ENCODE measurements around the gene CTIF.

The CTIF gene

DNA sequence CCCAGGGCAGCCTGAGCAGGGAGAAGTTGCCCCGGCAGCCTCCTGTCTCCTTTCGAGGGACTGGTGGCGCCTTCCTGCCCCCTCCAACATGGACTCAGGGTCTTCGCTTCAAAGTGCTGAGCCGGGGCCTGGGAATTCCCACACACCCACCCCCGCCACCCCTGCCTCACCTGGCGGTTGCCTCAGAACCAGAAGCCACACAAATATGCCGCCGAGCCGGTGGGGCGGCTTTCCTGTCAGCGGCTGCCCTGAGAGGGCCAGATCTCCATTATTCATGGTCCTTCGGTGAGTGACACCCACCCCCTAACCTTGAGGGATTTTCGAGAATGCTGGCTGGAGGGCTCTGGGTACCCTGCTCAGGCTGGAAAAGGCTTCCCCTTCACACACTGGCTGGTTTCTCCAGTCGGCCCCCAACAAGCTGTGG is 340.2 kb downstream of the CTIF start:
- DNase-seq = no peak

DNA sequence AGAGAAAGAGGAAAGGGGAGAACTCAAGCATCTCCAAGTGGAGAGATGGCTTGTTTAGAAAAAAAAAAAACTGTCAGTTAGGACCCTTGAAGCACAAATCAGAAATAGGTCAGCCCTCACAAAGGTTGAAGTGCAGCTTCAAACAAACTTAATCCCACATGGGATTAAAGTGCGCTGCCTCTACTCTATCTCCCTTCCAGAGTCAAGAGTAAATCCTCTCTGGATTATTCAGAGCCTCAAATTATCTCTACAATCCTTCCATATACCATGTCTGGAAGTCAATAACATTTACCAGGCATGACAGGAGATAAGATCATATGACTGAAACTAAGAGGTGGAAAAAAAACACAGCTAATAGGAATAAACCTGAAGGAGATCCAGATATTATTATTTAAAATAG is 342.1 kb downstream of the CTIF start:
- no peak for DNase-seq

DNA sequence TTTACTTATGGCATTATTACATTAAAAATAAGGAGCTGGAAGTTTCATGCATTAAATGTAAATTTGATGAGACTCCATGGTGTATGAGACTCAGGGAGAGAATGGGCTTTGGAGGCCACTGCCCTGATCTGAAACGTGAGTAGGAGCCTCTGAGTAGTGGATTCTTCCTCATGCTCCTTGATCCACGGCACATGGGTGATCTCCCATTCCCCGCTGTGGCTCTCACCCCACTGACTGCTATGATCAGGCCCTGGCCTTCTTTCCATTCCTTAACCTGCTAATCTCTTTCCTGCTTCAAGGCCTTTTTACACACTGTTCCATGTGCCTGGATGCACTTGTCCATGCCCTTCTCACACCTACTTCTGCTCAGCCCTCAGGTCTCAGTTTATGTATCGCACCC is 343.5 kb downstream of the CTIF start:
- no peak for DNase-seq

DNA sequence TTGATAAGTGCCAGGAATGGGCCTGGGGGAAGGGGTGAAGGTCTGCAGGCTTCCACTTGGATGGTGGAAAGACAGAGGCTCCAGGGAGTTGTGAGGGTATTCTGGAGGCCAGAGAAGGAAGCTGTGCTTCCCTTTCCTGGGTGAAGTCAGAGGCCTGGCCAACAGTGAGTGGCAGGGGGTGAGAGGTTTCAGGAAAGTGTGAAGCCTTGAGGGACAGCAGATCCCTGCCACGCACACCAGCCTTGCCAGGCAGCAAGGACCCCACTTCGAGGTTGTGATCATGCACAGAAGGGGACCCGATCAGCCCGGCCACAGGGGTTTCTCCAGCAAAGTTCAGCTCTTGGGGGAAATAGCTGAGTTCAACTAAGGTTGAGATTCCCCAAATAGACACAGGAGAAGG is 345.5 kb downstream of the CTIF start:
- no peak for DNase-seq

DNA sequence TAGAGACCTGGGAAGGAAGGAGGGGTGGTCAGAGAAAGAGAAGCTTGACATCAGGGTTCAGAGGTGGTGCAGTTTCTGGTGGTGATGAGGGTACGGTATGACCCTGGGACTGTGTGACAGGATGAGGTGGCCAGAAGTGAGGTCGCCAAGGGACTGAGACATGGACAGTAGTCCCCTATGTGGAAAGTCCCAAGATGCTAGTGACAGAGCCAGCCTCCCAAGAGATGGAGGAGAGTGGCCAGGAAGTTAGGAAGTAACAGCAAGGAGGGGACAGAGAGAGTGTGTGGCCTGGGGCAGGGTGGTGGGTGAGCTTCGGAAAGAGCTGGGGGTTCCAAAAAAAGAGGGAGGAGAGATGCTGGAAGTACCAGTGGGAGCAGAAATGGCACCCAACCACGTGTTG is 345.9 kb downstream of the CTIF start:
- no peak for DNase-seq

DNA sequence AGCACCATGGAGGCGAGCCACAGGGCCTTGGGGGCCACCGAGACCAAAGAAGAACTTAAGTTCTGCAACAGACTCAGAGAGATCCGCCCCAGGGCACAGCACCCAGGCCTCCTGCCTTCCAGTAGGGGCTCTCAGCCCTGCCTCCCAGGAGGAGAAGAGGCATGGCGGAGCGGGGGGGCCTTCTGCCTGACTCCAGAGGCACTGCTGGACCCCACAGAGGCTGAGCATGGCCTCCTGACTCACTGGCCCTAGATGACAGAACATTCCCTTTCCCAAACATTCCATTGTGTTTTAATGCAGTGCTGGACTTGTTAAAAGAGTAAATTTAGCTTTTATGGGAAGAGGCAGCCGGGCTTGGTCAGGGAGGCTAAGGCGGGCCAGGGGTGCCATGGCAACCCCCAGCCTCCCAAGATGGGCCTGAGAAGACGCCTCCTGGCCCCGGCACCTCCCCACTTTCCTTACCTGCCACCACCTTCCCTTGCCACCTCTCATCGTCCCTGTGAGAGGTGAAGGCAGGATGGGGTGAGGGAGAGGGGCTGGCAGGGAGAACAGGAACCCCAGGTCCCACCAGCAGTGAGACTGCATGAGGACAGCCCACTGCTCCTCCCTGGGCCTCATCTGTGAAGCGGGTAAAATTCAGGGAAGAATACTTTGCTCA is 346.6 kb downstream of the CTIF start:
- DNase-seq = no peak

DNA sequence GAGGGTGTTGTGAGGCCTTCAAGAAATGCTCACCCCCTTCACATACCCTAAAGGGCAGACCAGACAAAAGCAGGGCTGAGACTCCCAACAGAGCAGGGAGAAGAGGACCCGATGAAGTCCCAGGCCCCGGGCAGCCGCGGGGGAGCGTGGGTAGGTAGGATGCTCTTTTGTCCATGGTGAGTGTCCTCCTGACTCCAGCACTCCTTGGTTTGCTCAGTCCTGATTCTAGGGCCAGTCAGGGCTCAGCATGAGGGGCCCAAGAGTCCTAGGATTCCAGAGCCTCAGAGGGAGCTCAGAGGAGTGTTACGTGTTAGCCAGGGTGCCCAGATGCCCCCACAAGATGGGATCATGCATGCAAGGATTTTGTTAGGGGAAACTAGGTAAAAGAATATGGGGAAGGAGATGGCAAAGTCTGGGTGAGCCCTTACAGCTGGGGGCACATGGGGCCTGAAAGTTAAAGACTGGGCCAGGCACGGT is 347.1 kb downstream of the CTIF start:
- no peak for DNase-seq

DNA sequence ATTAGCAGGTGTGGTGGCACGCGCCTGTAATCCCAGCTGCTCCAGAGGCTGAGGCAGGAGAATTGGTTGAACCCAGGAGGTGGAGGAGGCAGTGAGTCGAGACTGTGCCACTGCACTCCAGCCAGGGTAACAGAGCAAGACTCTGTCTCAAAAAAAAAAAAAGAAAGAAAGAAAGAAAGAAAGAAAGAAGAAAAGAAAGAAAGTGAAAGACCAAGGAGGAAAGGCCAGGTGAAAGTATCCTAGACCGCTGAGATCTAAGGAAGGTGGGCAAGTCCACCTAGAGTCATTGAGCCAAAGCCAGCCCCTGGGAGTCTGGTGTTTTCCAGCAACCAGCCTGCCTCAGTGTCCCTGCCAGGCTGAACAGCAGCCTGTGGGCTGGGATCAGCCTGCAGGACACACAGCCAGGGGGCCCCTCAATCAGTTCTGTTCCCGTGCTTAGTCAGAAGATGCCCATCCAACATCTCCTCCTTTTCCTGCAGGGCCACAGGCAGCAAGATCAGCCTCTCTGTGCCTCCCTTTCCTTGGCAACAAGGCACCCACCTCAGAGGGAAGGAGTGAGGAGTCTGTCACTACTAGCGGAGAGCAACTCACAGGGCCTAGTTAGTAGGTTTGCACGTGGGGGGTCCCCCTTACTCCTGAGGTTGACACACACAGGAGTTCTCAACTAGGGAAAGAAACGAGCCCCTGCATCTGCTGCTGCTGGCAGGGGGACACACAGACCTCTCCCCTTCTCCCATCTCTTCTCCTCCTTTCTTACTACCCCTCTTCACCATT is 347.9 kb downstream of the CTIF start:
- DNase-seq = no peak

DNA sequence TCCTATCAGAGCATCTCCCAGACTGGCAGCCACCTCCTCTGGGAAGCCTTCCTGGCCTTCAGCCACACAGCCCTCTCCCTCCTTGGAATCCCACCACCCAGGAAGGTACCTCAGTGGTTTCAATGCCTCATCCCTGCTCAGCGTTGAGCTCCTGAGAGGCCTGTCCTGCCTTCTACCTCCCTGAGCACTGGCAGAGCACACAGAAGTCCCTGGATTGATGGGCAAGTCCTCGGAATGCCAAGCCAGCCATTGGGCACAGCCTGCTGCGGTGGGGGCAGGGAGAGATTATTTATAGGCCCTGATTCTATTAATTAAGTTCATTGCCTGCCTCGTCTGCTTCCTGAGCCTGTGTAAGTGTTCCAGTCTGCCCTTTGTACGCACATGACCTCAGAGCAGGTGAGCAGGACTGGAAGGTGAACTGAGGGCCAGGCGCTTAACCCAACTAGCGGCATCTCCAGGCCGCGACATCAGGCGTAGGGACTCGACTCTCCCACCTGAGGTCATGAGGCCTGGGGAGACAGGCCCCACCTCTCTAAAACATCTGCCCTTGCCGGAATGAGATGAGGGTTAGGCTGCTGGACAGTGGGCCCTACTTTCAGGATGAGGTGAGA is 348.6 kb downstream of the CTIF start:
- no peak for DNase-seq

DNA sequence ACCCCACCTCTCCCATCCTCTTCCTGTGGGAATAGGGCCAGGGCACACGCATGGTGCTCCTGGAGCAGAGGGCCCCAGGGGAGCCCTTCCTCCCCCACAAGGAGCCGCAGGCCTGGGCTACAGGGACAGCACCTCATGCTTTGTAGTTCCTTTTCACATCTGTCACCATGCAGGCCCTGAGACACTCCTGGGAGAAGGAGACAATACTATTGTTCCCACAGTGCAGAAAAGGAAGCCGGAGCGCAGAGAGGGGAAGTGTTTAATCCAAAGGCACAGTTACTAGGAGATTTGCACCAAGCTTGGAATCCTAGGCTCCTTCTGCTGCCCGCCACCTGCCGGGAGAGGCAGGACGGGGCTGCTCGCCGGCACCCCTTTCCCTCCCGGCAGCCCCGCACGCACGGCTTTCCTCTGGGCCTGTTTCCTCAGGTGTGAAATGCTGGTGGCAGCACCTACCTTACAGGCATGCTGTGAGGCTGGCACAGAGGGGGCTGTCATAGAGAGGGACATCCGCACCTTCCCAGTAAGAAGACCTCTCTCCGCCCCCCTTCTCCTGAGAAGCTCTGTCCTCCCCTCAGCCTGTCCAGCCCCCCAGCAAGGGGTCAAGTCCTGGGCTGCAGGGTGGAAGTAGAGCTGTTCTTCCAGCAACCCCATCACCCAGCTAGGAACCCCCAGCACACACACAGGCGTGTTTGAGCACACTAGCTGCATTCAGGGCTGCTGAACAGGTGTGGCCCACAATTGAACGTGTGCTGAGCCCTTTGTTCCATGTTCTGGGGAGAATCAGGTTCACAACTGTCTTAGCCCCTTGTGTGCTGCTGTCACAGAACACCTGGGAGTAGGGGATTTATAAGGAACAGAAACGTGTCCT is 349.3 kb downstream of the CTIF start:
- no peak for DNase-seq

DNA sequence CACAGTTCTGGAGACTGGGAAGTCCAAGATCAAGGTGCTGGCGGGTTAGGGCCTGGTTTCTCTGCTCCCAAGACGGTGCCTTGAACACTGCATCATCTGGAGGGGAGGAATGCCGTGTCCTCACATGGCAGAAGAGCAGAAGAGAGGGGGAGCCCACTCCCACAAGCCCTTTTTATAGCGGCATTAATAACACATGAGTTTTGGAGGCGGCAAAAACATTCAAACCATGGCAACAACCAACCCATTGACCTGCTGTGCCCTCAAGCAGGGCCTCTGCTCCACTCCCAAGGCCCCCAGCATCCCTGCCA is 349.9 kb downstream of the CTIF start:
- no peak for DNase-seq

DNA sequence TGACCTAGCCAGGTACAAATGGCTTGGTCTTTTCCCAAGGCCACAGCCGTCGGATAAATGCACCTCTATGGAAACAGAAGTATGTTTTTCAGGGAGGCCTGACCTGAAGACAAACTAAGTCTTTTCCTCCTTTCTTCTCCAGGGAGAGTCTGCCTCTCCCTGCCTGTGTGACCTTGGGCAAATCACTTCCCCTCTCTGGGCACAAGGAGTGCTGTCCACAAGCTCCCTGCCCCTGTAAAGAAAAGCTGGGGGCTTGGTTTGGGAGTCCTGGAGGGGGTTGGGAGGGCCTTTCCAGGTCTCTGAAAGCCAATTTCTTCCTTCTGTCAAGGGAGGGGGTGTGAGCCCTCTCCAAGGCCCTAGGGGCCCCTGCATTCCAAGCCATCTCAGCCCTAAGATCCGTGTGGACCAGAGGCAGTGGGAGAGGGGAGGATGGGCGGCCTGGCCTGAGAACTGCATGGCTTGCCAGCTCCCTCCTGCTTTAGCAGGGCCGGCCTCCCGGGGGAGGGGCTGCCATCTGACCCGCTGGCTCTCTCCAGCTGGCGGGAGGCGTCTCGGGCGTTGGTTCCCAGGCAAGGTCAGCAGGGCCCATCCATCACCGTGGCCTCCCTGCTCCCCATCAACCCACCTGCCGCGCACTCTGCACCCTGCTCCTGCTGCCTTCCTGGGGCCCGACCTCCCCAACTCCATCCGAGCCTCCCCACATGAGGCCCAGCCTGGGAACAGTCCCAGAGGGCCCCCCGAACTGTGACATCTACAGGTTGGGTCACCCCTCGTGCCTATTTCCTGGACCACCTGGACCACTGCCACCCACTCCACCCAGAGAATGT is 350.5 kb downstream of the CTIF start:
- DNase-seq = no peak

DNA sequence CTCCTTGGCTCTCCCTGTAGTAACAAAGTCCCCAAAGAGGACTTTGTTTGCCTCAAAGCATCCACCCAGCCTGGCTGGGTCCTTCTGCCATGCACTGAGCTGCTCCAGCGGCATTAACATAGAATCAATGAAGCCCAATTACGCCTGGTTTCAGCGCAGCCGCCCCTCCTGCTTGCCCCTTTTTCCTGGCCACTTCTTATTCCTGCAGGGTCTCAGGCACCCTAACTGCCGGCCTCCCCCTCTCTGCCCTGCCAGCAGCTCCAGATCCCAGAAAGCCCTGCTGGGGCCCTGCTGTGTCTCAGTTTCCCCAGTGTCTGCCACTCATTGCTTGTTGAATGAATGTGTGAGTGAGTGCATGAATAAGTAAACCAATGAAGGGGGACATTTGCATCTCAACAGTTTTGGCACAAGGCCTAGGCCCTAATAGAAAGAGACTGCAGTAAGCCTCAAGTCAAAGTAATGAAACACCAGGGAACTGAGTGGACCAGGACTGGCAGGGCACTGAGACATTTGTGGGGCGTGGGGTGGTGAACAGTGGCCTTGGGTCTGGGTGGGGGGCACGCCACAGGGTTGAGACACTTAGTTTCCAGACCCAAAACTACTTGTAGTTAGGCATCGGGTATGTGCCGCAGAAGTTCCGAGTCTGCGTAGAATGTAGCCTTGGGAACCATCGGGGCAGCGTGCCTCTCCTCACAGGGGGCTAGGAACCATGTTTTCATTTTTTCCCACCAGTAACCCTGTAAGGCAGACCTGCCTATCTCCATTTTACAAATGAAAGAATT is 351.3 kb downstream of the CTIF start:
- no peak for DNase-seq

DNA sequence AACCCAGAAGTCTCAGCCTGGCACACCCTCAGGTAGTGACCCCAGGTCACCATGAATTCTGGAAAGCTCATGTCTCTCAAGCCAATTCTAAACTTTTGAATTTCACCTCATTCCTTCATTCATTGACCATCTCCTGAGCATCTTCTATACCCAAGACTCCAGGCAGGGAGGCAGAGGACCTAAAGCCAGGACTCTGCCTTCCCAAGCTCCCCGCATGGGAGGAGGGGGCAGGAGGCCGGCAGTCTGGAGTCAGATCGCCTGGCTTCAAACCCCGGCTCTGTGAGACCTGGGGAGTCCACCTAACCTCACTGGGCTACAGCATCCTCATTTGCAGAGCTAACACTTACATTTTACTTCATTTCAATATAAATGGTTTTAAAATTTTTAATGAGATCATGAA is 352.9 kb downstream of the CTIF start:
- DNase-seq = no peak

DNA sequence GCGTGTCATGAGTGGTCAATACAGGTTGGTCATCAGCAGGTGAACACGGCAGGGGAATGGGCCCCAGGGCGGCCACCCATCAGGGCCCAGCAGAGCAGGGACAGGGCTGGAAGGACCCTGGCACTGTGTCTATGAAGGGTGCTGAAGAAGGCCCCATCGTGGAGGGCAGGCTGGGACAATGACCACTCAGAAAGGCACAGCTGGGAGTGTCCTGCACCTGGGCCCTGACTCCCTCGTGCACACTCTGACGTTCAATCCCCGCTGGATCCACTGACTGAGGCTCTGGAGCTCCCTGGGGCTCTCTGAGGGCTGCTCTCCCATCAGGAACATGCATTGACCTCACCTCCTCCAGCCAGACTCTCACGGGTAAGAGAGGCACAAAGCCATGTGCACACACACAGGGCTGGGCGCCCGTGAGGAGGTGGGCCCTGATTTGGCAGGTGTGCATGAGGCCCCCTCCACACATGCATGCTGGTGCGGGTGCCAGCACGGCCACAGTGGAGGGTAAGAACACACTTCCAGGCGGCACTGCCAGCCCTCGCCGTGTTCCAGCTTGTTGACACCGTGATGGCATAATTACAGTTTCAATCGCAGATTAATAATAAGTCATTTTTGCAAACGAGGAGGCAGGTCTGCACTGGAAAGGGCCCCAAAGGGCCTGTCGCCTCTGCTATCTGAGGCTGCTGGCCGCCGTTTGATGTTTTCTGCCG is 353.5 kb downstream of the CTIF start:
- no peak for DNase-seq

DNA sequence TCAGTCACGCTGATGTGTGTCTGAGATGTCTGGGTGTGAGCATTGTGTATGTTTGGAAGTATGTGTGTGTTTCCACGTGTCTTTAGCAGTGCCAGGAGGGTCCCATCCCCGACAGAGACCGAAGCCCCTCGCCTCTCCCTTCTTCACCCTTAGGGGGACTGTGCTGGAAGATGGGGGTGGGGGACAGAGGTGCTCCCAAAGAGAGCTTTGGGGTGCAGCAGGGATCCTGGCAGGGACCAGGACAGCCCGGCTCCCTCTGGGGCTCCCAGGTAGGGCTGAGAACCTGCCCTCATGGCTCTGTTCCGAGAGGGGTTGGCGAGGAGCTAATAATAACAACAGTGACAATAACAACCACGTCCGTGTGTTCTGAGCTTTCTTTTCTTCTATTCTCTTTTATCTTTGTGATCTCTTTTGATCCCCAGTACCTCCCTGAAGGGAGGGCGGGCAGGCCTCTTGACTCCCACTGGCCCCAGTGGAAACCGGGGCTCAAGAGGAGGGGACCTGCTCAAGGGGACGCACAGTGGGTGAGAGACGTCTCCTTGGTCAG is 354.3 kb downstream of the CTIF start:
- DNase-seq = no peak

DNA sequence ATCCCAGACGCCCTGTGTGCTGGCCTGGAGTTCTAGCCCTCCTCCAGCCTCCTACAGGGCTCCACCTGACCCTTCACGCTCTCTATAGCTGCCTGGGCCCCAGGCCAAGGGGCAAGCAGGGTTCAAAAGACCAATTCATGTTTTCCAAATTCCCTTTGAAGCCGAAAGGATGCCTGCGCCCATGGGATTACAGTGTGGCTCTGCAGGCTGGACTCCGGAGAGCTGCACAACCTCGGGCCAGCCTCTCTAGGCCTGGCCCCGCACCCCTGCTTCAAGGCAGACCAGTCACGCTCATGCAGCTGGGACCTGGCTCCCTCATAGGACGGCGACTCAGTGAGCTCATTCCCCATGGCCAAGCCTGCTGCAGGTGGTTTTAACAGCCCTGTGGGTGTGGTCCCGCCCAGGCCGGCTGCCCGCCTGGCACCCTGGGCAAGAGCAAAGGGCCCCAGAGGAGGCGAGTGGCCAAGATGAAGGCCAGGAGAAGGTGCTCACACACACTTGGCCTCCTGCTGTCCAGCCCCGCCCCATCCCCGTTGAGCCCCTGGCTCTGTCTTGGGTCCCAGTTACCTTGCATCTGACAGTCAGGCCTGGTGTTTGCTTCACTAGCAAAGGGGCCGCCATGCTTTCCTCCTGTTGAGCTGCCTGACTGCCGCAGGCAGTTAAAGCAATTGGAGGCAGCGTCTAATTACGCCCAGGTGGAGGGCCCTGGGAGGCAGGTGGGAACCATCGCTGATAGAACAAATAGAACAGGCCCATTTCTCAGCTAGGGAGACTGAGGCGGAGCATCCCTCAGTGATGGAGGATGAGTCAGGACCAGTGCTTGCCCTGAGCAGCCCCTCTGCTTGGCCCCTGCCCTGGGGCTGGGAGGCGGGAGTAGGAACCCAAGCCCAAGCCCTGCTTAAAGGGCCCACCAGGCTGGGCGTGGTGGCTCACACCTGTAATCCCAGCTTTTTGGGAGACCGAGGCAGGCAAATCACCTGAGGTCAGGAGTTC is 355.1 kb downstream of the CTIF start:
- no peak for DNase-seq

DNA sequence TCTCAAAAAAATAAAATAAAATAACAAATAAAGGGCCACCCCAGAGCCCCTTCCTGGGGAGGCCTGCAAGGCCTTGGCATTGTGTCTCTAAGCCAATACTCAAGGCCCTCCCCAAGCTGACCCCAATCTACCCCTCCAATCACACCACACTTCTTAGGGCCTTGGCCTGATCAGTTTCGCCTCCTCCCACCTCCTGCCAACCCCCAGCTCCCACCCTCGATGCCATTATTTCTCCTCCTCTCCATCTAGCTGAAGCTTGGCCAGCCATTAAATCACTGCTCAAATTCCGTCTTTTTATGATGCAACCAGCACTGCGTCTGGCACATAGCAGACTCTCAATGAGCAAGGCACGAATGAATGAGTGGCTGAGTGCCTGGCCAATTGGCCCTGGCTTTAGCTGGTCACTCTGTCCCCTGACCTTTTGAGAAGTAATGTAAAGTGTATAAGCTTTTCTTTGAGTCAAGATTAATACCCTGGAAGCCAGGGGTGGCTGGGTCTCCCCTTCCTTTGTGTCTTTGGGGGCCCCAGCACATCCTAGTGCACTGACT is 356.0 kb downstream of the CTIF start:
- DNase-seq = no peak

DNA sequence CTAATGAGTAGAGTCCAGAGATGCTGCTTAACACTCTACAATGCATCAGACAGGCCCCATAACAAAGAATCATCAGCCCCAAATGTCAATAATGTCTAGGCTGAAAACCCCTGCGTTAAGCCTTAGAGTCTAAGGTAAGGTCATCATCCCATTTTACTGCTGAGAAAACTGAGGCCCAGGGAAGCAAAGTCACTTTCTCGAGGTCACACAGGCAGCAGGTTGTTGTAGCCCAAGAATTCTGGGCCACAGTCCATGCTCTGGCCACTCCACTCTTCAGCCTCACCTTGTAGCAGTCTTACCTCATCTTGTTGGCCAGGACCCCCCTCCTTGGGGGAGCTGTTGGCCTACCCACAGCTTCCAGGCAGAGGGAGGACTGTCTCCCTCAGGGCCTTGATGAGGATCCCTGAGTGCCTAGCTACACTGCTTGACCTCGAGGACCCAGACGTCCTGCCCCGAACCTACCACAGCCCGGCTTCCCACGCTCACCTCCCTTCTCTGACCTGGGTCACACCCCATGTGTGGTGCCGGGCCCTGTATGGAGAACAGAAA is 357.6 kb downstream of the CTIF start:
- DNase-seq = no peak
